ENCODE data around the gene SLC24A3.

The SLC24A3 gene

DNA sequence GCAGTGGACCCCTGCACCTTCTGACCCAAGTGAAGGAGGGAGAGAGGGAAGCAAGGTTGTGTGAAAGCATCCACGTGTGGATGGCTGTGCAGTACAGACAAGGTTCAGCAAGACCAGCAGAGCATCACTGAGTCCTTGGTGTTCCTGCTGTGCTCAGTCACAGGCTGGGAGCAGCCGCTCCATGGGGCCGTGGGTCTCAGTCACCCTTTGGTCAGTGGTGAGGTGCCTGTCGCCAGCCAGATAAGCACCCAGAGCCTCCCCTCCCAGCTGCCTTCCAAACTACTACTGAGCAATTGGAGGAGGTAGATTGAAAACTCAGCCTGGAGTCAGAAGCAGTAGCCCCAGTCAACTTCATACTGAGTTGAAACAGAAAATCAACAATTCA lies 218.9 kb downstream of the SLC24A3 start:
- no peak for DNase-seq

DNA sequence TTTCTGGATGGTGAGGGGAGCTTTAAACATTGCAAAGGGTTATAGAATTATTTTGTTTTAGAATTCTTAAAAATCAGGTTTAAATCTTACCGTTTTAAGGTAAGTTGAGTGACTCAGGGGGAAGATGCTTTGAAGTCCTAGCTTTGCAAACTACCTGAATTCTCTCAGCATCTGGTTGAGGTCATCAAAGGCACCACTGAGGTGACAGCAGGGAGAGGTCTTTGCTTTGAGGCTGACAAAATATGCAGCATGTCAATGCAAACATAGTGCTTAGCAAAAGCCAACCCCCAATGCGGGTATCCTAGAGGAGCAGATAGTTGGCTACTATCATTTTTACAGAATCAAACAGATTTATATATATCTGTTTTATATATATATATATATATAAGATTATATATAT lies 219.5 kb downstream of the SLC24A3 start:
- no peak for DNase-seq

DNA sequence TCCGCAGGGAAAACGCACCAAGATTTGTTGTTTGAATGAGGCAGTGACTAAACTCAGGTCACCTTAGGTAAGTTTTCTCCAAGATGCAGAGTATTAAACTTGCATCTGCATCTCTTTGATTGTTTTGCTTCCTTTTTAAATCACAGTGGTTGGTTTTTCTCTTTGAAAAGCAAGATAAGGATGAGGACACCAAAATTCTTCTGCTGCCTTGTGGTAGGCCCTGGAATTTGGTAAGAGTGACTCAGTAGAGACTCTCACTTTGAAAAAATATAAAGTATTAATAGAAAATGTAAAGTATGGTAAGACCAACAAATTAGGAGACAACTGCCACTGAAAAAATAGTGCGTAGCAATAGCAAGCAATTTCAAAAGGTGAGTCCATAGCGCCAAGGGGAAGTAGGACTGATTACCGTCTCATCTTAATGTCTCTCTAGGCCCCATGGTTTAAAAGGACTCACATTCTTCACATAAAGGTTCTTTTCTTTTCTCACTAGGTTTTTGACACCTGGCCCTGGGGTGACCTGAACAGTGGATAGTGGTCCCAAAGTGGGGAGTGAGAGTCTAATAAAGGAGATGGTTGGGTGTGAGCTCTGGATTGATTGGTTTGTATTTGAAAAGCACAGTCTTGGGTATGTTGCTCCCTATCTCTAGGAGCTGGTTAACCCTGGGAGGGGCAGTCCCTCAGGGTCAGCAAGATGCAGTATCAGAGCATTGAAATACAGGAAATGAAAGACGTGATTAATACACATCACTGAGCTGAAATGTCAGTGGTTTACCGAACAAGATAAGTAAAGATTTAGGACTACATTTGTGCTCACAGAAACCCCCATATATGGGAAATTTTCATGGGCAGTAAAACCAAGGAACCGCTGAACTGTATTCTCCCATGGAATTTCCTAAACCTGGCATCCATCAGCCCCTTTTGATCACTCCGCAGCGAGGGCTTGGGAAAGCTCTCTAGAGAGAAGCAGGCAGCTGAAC lies 221.2 kb downstream of the SLC24A3 start:
- no peak for DNase-seq

DNA sequence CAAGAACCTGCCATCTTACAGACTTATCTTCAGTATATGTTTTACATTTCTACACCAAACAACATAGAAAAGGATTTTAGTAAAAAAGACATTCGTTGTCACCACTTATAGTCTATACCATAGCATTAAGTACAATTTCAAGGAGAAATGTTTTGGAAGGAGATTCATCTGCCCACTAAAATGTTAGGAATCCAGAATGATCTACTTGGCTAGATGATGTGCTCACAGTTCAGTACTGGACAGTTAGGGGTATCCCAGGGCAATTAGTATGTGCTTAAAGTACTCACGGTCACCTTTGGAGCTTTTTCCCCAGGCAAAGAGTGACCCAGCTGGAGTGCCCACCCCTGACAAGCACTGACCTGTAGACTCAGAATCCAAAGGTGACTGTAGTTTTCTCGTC lies 222.9 kb downstream of the SLC24A3 start:
- DNase-seq = no peak

DNA sequence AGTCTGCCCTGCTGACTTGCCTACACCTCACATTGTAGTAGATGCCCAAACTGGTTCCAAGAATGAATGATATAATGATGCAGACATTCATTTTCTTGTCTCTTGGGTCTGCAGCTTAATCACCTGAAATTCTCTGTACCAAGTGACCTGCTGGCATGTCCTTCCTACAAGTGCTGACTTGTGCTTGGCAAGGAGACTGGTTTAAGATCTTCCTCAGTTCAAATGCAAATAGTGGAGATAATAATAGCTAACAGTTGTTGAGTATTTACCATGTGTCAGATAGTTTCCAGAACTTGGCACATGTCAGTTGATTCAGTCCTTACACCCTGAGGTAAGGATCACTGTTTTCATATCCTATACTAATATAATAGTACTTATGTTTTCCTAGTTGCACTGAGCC lies 223.4 kb downstream of the SLC24A3 start:
- no peak for DNase-seq

DNA sequence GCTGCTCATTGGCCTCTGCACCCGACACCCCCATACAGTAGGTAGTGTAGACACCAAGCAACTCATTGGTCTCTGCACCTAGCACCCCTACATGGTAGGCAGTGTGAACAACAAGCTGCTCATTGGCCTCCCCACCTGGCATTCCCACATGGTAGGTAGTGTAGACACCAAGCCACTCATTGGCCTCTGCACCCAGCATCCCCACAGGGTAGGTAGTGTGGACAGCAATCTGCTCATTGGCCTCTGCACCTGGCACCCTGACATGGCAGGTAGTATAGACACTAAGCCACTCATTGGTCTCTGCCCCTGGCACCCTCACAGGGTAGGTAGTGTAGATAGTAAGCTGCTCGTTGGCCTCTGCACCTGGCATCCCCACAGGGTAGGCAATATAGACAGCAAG lies 226.0 kb downstream of the SLC24A3 start:
- no peak for DNase-seq

DNA sequence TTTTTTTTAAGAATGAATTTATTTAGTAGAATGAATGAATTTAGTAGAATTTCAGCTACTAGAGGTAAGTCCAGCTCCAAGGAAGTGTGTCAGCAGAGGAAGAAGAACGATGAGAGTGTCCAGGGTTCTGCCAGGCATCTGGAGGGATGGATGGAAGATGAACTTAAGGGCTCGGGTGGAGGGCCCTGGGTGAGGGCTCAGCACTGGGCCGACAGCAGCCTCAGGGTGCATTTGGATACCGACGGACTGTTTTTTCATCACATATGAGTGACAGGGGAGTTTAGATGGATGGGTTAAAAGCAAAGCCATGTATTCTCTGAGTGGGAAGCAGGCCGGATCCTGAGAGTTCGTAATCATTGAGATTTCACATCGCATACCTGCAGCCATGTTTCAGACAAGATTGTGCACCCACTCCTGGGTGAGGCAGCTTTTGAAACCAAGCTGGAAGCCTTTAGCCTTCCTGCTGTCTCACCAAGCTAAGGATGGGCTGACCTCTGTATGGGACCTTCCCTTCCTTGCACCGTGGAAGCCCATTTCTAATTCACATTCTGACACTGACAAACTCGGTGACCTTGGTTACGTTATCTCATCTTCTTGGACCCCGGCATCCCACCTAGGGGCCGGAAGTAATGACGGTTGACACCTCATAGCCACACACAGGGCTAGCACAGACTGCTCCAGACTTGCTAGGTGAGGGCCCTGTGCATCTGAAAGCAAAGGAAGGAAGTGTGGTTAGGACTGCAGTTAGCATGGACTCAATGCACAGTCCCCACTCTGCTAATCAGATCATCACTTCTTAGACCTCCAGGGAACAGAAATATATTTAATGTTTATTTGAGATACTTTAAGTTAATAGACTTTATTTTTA lies 228.5 kb downstream of the SLC24A3 start:
- no peak for DNase-seq

DNA sequence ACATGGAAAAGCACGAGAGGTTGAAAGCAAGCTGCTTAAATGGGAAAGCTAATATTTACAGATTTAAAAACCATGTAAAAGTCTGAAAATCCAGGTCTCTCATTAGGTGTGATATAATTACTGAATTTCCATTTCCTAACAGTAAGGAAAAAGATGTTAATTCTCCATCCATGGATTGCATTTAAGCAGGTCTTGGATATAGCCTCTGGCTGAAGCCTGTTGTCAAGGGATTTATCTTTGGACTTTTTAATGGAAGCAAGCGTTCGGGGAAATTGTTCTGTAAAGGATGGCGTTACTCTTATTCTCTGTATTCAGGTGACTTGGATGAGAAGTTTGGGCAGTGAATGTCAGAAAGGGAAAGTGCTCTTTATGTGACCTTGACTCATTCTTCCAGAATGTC lies 233.8 kb downstream of the SLC24A3 start:
- no peak for DNase-seq

DNA sequence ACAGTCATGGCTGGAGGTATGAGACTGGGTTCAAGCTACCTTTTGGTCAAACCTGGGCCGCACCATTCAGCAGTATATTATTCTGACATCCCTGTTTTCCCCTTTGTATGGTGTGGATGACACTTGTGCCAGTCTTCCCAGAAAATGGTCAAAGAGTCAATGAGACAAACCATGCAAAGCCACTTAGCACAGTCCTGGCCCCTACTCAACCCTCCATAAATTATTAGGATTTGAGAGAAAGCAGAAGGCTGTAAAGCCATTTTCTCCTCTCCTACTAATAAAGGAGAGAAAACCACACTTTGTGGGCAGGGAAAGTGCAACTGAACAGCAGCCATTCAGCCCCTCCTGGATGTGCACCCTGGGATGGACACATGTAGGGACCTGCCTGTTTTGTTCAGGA lies 236.2 kb downstream of the SLC24A3 start:
- DNase-seq = no peak

DNA sequence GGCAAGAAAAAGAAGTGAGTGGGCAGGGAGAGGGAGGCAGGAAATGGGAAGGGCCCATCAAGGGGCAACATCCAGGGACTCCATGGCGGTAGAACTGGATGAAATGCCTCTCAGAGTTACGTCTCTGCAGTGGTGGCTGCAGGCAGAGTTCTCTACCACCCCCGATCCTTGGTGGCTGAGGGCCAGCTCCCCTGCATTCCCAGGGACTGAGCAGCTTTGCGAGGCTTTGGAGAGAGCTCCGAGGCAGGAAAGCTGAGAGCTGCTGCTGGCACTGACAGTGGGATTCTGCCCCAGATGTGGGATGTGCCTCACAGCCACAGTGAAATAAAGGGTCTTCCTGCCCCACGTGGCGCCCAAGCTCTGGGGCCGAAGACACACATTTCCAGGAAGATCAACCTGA lies 236.6 kb downstream of the SLC24A3 start:
- DNase-seq = no peak

DNA sequence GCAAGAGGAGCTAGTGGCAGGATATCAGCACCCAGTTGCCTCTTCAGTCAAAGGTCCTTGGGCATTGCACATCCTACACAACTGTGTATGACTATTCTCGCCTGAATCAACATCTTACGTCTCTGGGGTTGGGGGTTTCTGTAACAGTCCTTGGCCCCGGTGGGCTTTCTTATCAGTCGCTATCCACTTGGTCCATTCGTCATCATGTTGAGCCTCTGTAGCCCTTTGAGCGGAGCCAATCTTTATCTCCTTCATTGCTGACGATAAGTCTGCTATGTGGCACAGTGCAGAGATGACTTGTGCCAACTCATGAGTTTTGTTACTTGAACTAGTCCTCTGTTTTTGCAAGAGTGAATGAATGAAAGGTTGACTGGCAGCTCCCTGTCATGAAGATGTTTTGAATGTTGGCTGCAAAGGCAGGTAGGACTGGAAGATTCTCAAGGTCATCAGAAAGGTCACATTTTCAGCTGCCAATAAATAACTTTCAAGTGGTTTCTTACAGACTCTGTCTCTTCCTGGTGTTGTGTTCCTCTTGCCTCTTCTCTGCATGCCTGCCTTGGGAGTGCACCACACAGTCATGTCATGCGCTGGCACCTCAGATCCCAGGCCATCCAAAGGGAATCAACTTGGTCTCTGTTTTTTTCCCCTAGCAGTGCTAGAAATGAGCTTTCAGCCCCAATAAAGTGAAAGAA lies 238.9 kb downstream of the SLC24A3 start:
- no peak for DNase-seq

DNA sequence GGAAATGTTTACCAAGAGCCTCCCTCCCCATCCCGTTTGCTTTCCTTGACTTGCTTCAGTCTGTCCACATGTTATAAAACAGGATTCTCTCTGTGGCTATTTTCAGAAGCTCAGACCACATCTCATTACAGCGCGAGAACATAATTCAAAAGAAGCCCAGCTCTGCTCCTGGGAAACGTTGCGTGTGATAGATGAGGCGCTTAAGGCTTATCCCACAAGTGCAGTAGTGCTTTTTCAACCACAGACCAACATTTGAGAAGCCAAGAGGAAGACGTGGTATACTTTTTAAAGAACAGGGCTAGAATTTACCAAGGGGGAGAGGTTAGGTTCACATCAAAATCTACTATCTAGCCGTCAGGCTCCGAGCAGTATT lies 239.5 kb downstream of the SLC24A3 start:
- no peak for DNase-seq

DNA sequence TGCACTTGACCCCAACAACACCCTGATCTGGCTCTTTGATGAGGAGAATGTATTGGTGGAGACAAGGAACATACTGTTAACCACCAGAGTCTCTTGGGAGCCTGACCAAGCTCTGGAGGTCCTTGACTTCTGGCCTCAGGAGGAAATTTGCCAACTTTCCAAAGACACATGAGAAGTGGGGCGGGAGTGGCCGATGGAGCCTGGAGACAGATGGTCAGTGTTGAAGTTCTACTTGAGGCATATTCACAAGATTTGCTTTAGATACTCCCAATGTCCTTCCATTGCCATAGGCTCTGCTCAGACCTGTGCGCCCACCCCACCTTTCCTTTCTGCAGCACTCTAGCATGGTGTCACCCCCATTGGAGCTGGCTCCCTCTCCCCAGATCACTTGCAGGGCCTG lies 241.0 kb downstream of the SLC24A3 start:
- no peak for DNase-seq

DNA sequence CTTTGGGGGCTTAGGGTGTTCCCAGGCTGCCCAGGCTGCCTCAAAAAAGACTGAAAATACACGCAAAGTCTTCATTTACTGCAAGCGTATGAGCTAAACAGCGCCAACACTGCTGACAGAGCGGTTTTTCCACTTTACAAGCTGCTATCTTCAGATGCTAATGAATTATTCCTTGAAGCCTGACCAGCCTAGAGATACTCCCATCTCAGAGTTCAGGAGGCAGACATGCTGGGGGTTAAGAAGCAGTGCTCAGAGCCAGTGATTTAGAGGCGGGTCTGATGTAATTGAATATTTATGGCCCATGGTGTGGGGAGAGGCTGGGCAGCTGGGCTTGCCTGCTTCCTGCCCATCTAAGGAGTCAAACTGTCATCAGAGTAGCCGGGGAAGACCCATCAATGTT lies 241.4 kb downstream of the SLC24A3 start:
- DNase-seq = no peak

DNA sequence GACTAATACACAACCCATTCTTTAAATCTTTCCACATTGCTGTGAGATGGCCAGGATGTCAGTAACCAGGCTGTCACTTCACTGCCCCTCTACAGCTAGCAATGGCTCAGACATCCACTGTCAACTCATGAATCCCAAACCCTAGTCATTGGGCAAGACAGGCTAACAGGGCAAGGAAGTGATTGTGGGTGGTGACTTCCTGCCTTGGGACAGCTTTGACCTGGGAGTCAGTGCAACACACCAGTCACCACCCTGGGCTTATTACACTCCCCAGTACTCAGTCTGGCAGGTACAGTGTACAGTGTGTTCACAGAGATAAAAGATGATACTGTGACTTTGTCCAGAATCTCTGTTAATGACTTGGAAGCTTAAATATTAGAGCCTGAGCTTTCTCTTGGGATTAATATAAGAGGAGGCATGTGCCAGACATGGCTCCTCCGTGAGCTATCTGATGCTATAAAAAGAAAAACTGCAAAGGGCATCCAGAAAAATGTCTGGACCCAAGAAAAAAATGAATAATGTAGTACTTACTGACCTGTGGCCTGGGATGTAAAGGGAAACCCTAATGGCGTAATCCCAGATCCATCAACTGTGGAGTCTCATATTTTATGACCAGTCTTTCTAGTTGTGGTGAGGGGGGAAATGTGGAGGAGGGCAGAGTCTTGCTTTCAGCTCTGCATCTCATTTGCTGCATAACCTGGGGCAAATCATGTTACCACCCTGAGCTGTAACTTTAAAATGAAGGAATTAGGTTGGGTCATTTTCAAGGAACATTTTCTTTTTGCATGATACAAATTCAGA lies 244.4 kb downstream of the SLC24A3 start:
- no peak for DNase-seq

DNA sequence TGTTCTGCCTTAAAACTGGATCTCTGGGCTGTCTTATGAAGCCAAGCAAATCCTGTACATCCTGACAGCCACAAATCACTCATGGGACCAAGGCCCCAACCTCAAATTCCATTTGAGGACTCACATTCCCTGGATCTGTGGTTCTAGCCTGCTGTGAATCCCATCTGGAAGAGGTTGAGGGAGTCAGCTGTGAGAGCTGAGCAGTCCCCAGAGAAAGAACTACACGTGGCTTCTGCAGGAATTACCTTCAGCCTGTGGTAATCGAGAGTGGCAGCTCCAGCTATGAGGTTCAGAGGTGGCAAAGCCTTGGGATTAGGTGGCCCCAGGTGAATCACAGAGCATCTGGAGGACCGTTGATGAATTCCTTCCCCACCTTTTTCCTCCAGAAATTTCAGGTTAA lies 245.2 kb downstream of the SLC24A3 start:
- DNase-seq = no peak

DNA sequence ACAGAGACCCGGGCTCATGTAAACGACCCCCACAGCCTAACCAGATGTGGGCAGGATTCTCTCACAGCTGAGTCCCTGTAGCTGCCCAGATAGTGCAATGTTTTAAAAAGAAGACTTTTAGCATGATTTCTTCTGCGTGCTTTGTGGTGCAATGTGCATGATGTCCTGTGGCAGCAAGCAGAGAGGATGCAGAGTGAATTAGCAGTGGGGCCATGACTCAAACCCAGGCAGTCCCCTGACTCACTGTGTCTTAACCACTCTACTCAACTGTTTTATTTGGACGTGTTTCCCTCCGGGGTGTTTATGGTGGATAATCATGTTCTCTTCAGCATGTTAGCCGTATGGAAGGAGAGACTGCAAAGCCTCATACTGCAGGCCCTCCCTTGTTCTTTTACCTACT lies 247.9 kb downstream of the SLC24A3 start:
- DNase-seq = no peak

DNA sequence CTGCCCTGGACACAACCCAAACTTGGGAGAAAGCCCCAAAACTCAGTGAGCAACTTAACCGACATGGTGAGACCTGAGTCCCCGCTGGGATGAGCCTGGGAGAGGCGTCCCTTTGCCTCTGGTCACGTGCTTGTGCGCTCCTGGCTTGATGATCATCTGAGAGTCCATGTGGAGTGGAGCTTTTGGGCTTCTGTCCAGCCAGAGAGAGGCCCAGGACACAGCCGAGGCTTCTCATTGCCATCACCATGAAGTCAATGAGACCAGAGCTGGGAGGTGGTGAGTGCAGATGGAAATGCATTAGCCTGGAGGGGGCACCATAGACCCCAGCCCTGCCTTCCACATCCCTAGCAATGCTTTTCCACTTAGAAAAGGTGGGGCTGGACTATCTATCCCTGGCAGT lies 250.0 kb downstream of the SLC24A3 start:
- DNase-seq = no peak

DNA sequence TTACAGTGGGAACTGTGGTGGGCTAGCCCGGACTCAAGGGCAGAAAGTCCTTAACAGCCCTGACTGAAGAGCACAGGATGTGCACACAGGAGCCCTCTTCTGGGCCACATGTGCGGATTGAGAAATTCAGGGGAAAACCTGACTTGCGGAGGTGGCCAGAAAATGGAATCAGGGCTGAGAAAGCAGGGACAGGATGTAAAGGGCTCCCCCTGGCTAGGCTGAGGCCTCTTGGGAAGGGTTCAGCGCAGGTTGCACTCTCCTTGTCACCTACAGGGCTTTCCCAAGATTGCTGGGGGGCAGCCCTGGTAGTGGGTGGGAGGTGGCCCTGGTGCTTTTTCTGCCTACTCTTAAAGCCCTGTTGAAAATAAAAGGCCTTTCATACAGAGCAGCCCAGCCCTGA lies 251.2 kb downstream of the SLC24A3 start:
- no peak for DNase-seq

DNA sequence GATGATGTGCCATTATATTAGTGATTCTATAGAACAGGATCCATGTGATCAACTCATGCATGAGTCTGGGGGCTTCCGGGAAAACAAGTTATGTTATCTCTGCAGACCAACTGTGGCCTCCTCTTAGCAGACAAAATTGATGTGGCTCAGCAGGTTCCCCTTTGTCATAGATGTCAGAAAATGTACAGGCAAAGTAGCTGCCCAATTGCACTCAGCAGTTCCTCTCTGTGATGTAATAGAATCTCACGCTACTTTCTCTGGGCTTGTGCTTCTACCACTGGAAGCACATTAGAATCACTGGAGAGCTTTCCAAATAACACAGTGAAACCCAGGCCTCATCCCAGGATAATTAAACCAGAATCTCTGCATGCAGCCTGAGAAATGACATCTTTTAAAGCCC lies 253.1 kb downstream of the SLC24A3 start:
- DNase-seq = no peak

DNA sequence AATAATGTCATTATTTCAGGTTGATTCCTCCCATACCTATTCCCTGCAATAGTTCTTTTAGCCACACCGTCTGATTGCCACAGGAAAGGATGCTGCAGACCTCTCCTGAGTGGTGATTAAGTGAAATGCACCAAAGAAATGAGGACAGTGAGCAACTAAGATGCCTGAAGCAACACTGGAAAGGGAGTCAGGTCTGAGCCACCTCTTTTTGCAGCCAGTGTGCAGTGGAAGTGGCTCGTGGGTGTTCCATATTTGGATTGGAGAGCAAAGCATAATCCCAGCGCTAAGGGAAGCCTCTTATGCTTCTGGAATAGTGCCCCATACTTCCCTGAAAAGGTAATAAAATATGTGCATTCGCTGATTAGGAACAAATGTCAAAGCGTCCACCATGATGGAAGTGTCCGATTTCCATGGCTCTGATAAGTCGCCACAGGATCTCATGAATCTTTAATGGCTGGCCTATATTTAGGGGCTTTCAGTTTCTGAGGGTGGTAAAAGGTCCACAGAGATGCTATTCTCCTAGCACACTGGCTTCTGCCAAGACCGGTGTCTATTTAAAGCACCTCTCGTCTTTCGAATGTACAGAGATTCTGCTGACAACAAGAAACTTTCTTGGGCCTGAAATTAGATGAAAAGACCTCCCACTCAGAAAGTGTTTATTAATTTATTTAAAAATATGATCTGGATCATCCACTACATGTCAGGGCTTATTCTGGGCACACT lies 253.9 kb downstream of the SLC24A3 start:
- DNase-seq = no peak
